Endothelial cell of umbilical vein (primary cell): Measurements from ENCODE around the gene TNIK. TPM values are rescaled to one million over a fixed set of nuclear protein-coding genes. Genes with fewer than 3 reads are reported as not detected.

Experiments used
- BruUV-seq: library from RNA; stranded (reverse); fragments of 400-500 nt; replicated peaks from 2 replicates; lab custom pipeline; 2021; lab: Mats Ljungman, UMichigan
- CTCF ChIA-PET: fragments of 300-600, 350-600 bp; sonication (Branson Sonifier 250); formaldehyde crosslinking; loops from one replicate; lab custom pipeline; 2021; ENCODE audit warnings: antibody characterized with exemption, inconsistent platforms; lab: Charles Lee
- POLR2A ChIA-PET: fragments of 300-600, 350-600 bp; sonication (Branson Sonifier 250); formaldehyde crosslinking; loops from one replicate; lab custom pipeline; 2021; ENCODE audit warnings: antibody characterized with exemption, inconsistent platforms; lab: Charles Lee
- DNase-seq: peaks from one replicate; pipeline ENCODE4 v3.0.0-alpha.2; 2011; ENCODE audit warnings: low read depth, low spot score
- FAIRE-seq: peaks from 2 replicates; lab custom pipeline; 2011; peaks lifted over from hg19 to GRCh38; lab: Jason Lieb, UNC
- H2AFZ ChIP-seq: 2 replicates; pipeline ENCODE4 v1.6.0; 2012; ENCODE audit warnings: low read depth, low read length, control low read depth, inconsistent platforms
- H3K27ac ChIP-seq: 2 replicates; pipeline ENCODE4 v1.5.1; 2011; ENCODE audit warnings: low read depth, mild to moderate bottlenecking, control low read depth, low read length, moderate library complexity; ENCODE audit not compliant: insufficient read depth
- H3K27me3 ChIP-seq, 2 experiments: 2 replicates each; pipeline versions ENCODE4 v1.6.0 to v1.6.1; 2011; ENCODE audit warnings: low read length in 2 of 2, mixed read lengths in 1 of 2; ENCODE audit not compliant: control insufficient read depth in 2 of 2, insufficient read depth in 2 of 2
- H3K36me3 ChIP-seq, 2 experiments: 2 replicates in 1 of 2; 3 replicates in 1 of 2; pipeline ENCODE4 v1.5.1; 2011; ENCODE audit warnings: low read length in 2 of 2, mild to moderate bottlenecking in 1 of 2, moderate library complexity in 1 of 2; ENCODE audit not compliant: control insufficient read depth in 2 of 2, insufficient read depth in 2 of 2; ENCODE audit errors: extremely low read depth in 1 of 2
- H3K4me1 ChIP-seq: 3 replicates; pipeline ENCODE4 v1.5.1; 2011; ENCODE audit warnings: mild to moderate bottlenecking, low read length; ENCODE audit not compliant: control insufficient read depth, insufficient read depth; ENCODE audit errors: extremely low read depth
- H3K4me2 ChIP-seq: 2 replicates; pipeline ENCODE4 v1.6.1; 2011; ENCODE audit warnings: low read length, control low read depth, mixed read lengths; ENCODE audit not compliant: insufficient read depth
- H3K4me3 ChIP-seq, 3 experiments: fragments of 200-600 bp in 1 of 3; sonication (generic), shearing (Covaris generic) in 1 of 3; replicated peaks in 1 of 3; 2 replicates each; pipeline ENCODE4 v1.5.1; 2011 to 2016; ENCODE audit warnings: control low read depth in 3 of 3, low read length in 3 of 3, mild to moderate bottlenecking in 2 of 3, inconsistent platforms in 1 of 3, low read depth in 1 of 3, moderate library complexity in 1 of 3; ENCODE audit not compliant: insufficient read depth in 1 of 3
- H3K79me2 ChIP-seq: 2 replicates; pipeline ENCODE4 v1.6.0; 2012; ENCODE audit warnings: low read length, inconsistent platforms; ENCODE audit not compliant: control insufficient read depth, insufficient read depth
- H3K9ac ChIP-seq: replicated peaks from 2 replicates; pipeline ENCODE3; 2011; ENCODE audit warnings: low read length, control low read depth; ENCODE audit not compliant: insufficient read depth; ENCODE audit errors: extremely low read depth
- H3K9me1 ChIP-seq: replicated peaks from 3 replicates; pipeline ENCODE4 v1.6.0; 2011; ENCODE audit warnings: mild to moderate bottlenecking, low read length; ENCODE audit not compliant: control insufficient read depth, insufficient read depth; ENCODE audit errors: extremely low read depth
- H3K9me3 ChIP-seq: replicated peaks from 2 replicates; pipeline ENCODE4 v1.5.1; 2012; ENCODE audit warnings: low read length, inconsistent platforms; ENCODE audit not compliant: control insufficient read depth, insufficient read depth
- H4K20me1 ChIP-seq: replicated peaks from 2 replicates; pipeline ENCODE3; 2011; ENCODE audit warnings: mild to moderate bottlenecking, low read length; ENCODE audit not compliant: control insufficient read depth, insufficient read depth; ENCODE audit errors: extremely low read depth
- CTCF ChIP-seq, 2 donors: IDR thresholded peaks; 1 replicate in 1 of 2; 2 replicates in 1 of 2; pipeline ENCODE4 v1.5.1; 2011; ENCODE audit warnings: low read length in 2 of 2, mild to moderate bottlenecking in 2 of 2, moderate library complexity in 2 of 2, control low read depth in 1 of 2, inconsistent platforms in 1 of 2, low read depth in 1 of 2; ENCODE audit not compliant: insufficient read depth in 1 of 2; ENCODE audit errors: extremely low read depth in 1 of 2
- GATA2 ChIP-seq: IDR thresholded peaks from 2 replicates; pipeline ENCODE4 v1.7.0; 2011; ENCODE audit warnings: low read depth, mild to moderate bottlenecking, moderate library complexity, mixed read lengths, low read length; ENCODE audit not compliant: insufficient read length, insufficient read depth
- JUN ChIP-seq: IDR thresholded peaks from 2 replicates; pipeline ENCODE4 v1.6.1; 2011; ENCODE audit warnings: borderline replicate concordance, low read depth; ENCODE audit not compliant: insufficient read length, insufficient read depth
- MAX ChIP-seq: IDR thresholded peaks from 2 replicates; pipeline ENCODE4 v1.6.1; 2011; ENCODE audit not compliant: insufficient read depth, insufficient read length
- MYC ChIP-seq: IDR thresholded peaks from one replicate; pipeline ENCODE4 v1.6.1; 2011; ENCODE audit warnings: mild to moderate bottlenecking, low read depth, low read length
- POLR2A ChIP-seq: IDR thresholded peaks from 2 replicates; pipeline ENCODE4 v1.6.1; 2012; ENCODE audit warnings: low read depth, mild to moderate bottlenecking, control low read depth, low read length
- dilution Hi-C: fragments of 300-500 bp; cut with MboI; formaldehyde crosslinking; loops from one replicate; pipeline ENCODE4 v1.15.0; 2019; ENCODE audit warnings: low sequenced_read_pairs; ENCODE audit not compliant: extremely low pct_ligation_motif_present
- intact Hi-C: fragments of 100-400 bp; cut with micrococcal nuclease; formaldehyde crosslinking; loops from one replicate; pipeline ENCODE4 v1.10.0; 2022
- polyA plus RNA-seq, 4 experiments: library from polyadenylated mRNA; depleted of rRNA in 3 of 4; stranded (reverse) in 3 of 4; unstranded in 1 of 4; fragments of >200 nt; gene quantifications; 2 replicates each; pipeline versions ENCODE4 v1.2.1 to v1.2.3, GENCODE V29; 2011 to 2012; ENCODE audit warnings: missing spikeins in 1 of 4
- total RNA-seq: library from RNA; stranded (reverse); gene quantifications from 2 replicates; pipeline ENCODE4 v1.2.3, GENCODE V29; 2021

The TNIK gene
- total and polyA plus RNA-seq, 2 donors (not counting 3 experiments of a cell fraction or from before 2014, with no cell fraction given): 10.9 to 39.7 TPM

- Histone ChIP-seq H3K4me1 (no peaks in the 10 kb centered on the region), H3K9me3 (no peaks in the 10 kb centered on the region), H3K79me2 (no peaks in the 10 kb centered on the region), H3K9ac (no peak overlapping the region), H2AFZ (no peak overlapping the region), H3K9me1 (no peaks in the 10 kb centered on the region), H4K20me1 (no peaks in the 10 kb centered on the region), H3K4me3 (no peak overlapping the region), H3K27me3 (no peaks in the 10 kb centered on the region), H3K36me3 (peaks cover 2 to 7% of the 10 kb centered on the region in 2 experiments), H3K4me2 (no peak overlapping the region), H3K27ac (no peak overlapping the region)
- dilution Hi-C loops: no loop called here
- FAIRE-seq: no peak
- ChIA-PET POLR2A (no interaction called here), CTCF (interaction anchor here (0.7 to 1.8 kb wide), 2 partner anchors 400 to 669 kb away, joined by 5 read pairs; no protein-coding TSS in a partner anchor)
- no TSS peak for BruUV-seq
- TF ChIP-seq MYC (no peak), JUN (no peak), POLR2A (no peak), CTCF (IDR thresholded peaks at IDR 0.05; ENCODE audit: extremely low read depth in 1 of 2, insufficient read depth in 1 of 2, low read depth in 1 of 2, low read length in 2 of 2) (no peak), GATA2 (no peak), MAX (no peak)
- intact Hi-C loops: no loop called here
- no peak for DNase-seq
Measured at GRCh38 chr3:171165499-171165921, 294.7 kb downstream of the TNIK start.
